Right atrium auricular region (tissue), 2 donors: ENCODE measurements around the gene PSME2. TPM values are rescaled to one million over a fixed set of nuclear protein-coding genes. Genes with fewer than 3 reads are reported as not detected.

Source experiments
- DNase-seq: peaks from one replicate; pipeline ENCODE4 v3.0.0-alpha.2; 2019; ENCODE audit warnings: low spot score
- H3K27ac ChIP-seq, 2 donors: fragments of 200-600 bp; sonication (generic); 1 replicate in 1 of 2; 2 replicates in 1 of 2; pipeline ENCODE4 v1.5.1; 2016 to 2019
- H3K27me3 ChIP-seq, 2 donors: fragments of 200-600 bp; sonication (generic); one replicate each; pipeline versions ENCODE4 v1.5.1 to v1.6.0; 2017 to 2019
- H3K36me3 ChIP-seq: fragments of 200-600 bp; sonication (generic); one replicate; pipeline ENCODE4 v1.5.1; 2016
- H3K4me1 ChIP-seq, 2 donors: fragments of 200-600 bp; sonication (generic); one replicate each; pipeline versions ENCODE4 v1.5.1 to v1.6.0; 2017 to 2019
- H3K4me3 ChIP-seq, 2 donors: fragments of 200-600 bp; sonication (generic); 1 replicate in 1 of 2; 2 replicates in 1 of 2; pipeline ENCODE4 v1.5.1; 2017 to 2019; ENCODE audit warnings: mild to moderate bottlenecking in 1 of 2, moderate library complexity in 1 of 2
- H3K9me3 ChIP-seq, 2 donors: fragments of 200-600 bp; sonication (generic); one replicate each; pipeline ENCODE4 v1.5.1; 2019
- CTCF ChIP-seq, 2 donors: fragments of 200-600 bp; sonication (generic); IDR thresholded peaks; one replicate each; pipeline ENCODE4 v1.5.1; 2019; ENCODE audit warnings: antibody characterized with exemption in 2 of 2
- total RNA-seq, 2 donors: library from RNA; depleted of rRNA; stranded (reverse); fragments of >200 nt; gene quantifications; one replicate each; pipeline ENCODE4 v1.1.0, GENCODE V29; 2016

PSME2 gene
- total RNA-seq, 2 donors from 2014 or later: 23.1 to 40.6 TPM

DNA sequence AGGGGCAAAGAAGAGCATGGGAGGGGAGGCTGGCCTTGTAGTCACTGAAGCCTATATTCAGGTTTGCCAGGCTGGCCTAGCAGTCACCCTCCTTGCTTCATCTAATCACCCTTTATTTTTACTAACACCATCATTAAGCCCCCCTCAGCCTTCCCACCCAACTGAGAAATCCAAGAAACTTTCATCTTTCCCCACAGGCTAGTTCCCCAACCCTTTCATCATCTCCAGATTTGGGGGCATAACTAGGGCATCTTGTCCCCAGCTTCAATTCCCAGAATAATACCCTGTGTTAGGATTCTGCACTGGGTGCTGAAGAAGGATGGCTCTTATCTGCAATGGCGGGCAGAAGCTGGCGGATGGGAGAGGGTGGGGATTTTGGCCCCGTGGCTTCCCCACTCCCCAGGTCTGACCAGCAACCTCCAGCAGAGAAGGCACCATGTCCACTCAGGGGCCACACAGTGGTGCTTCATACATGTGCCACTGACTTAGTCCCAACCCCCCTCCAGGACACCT is 45.4 kb downstream of the PSME2 start:
- Histone ChIP-seq H3K4me3 (no peak overlapping the region), H3K9me3 (no peaks in the 10 kb centered on the region), H3K4me1 (no peaks in the 10 kb centered on the region), H3K27ac (no peak overlapping the region), H3K27me3 (no peaks in the 10 kb centered on the region), H3K36me3 (no peaks in the 10 kb centered on the region)
- TF ChIP-seq CTCF (IDR thresholded peaks at IDR 0.05): no peak
- no peak for DNase-seq

DNA sequence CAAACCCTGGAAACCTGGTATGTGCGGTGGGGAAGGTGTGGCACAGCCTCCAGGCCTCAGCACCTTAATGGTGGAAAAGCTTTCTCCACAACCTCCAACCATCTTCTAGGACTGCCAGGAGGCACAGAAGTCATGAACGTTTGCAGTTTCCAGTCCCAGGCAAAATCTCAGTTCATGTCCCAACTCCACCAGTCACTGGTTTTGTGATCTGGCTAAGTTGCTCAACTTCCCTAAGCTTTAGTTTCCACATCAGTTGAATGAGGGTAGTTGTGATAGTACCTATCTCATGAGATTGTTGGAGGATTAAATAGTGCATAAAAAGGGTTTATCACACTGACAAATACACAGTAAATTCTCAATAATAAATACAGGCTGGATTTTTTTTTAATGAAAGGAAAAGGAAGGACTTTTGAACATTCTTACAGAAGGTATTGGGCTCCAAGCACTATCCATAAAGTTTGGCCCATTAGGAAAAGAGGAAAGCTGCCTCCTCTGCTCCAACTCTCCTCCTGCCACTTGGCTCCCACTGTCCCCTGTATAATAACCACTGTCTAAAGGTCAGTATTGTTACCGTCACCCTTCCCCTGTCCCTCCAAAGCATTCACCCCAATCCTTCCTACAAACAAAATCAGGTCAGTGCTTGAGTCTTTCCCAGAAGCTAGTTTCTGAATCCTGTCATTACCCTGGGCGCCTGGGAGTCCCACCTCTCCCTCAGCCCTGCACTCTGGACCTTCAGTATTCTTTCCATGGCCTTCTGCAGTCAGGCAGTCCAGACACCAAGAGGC is 46.0 kb downstream of the PSME2 start:
- Histone ChIP-seq H3K9me3 (no peaks in the 10 kb centered on the region), H3K27ac (no peak overlapping the region), H3K27me3 (no peaks in the 10 kb centered on the region), H3K36me3 (no peaks in the 10 kb centered on the region), H3K4me1 (peaks cover 0 to 5% of the 10 kb centered on the region in 2 donors), H3K4me3 (no peak overlapping the region)
- no peak for TF ChIP-seq CTCF (IDR thresholded peaks at IDR 0.05)
- DNase-seq: no peak

- DNase-seq: no peak
- no peaks in the 10 kb centered on the region for H3K36me3 ChIP-seq
- no peaks in the 10 kb centered on the region for H3K9me3 ChIP-seq
Observed at GRCh38 chr14:24098927-24099813, 47.2 kb downstream of the PSME2 start.

GRCh38 chr14:24098229-24098926 is 48.0 kb downstream of the PSME2 start:
- Histone ChIP-seq H3K36me3 (no peaks in the 10 kb centered on the region), H3K27me3 (no peaks in the 10 kb centered on the region), H3K4me1 (peaks cover 0 to 19% of the 10 kb centered on the region in 2 donors), H3K4me3 (no peak overlapping the region), H3K27ac (no peak overlapping the region), H3K9me3 (no peaks in the 10 kb centered on the region)
- no peak for DNase-seq
- no peak for TF ChIP-seq CTCF (IDR thresholded peaks at IDR 0.05)

More at GRCh38 chr14:24098927-24099813, 47.2 kb downstream of the PSME2 start:
- peaks cover 0 to 14% of the 10 kb centered on the region in 2 donors for H3K4me1 ChIP-seq
- no peaks in the 10 kb centered on the region for H3K27me3 ChIP-seq
- no peak overlapping the region for H3K4me3 ChIP-seq
- no peak overlapping the region for H3K27ac ChIP-seq
- no peak for TF ChIP-seq CTCF (IDR thresholded peaks at IDR 0.05)

DNA sequence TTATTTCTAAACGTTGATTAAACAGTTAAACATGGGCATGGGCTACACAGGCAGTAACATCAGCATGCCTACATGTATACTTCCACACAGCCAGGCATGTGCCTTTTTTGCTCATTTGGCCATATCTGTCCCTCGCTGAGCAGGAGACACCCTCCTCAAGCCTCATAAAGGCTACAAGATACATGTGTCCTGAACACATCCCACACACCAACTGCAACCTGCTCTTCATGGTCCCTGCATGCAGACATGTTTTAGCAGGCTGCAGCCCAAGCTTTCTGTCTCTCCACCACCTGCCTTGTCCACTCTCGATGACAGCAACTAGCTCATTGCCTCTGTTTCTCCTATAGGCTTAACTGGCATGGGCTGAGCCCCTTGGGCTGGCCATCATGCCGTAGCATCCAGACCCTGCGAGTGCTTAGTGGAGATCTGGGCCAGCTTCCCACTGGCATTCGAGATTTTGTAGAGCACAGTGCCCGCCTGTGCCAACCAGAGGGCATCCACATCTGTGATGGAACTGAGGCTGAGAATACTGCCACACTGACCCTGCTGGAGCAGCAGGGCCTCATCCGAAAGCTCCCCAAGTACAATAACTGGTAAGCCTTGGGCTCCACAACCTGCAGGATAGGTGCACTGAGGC is 49.7 kb downstream of the PSME2 start:
- no peak for DNase-seq
- Histone ChIP-seq H3K9me3 (no peaks in the 10 kb centered on the region), H3K4me1 (peaks cover 0 to 22% of the 10 kb centered on the region in 2 donors), H3K36me3 (no peaks in the 10 kb centered on the region), H3K27me3 (no peaks in the 10 kb centered on the region), H3K4me3 (no peak overlapping the region), H3K27ac (no peak overlapping the region)
- no peak for TF ChIP-seq CTCF (IDR thresholded peaks at IDR 0.05)
